ENCODE data around the gene SVEP1. TPM values are rescaled to one million over a fixed set of nuclear protein-coding genes. Genes with fewer than 3 reads are reported as not detected.
A peak's percentile ranks its signal among the peaks of the same experiment; 100 is the strongest.

The SVEP1 gene
- total RNA-seq, 1 donor from 2014 or later, result 0.56 TPM

DNA sequence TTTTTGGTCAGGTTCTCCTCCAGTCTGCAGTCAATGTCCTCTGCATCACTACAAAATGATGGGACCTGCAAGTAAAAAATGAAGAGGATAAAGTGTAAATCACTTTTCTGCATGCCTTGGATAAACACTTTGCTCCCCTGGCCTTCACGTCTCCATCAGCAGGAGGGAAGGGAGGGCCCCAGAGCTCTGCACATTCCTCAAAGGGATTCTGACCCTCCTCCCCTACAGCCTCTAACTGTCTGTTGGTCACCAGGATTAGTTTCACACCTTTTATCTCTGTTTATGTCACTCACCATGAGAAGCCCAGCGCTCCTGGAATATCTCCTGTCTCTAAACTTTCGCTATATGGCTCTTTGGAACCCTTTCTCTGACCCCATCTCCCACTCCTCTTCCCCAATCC is 103.3 kb downstream of the SVEP1 start:
- H3K79me2 ChIP-seq (ENCODE audit: low read depth), result no peaks in the 10 kb centered on the region
- H3K36me3 ChIP-seq, result no peaks in the 10 kb centered on the region
- H3K4me3 Mint-ChIP-seq, result no peak overlapping the region
- H3K36me3 Mint-ChIP-seq, result no peaks in the 10 kb centered on the region
- no peak overlapping the region for H3K4me3 ChIP-seq
- H3K9me3 Mint-ChIP-seq, result no peaks in the 10 kb centered on the region
- TF ChIP-seq EZH2 (IDR thresholded peaks at IDR 0.05), result no peak
- no peak for TF ChIP-seq EZH2phosphoT487 (IDR thresholded peaks at IDR 0.05)
- TF ChIP-seq, protein P1, sequence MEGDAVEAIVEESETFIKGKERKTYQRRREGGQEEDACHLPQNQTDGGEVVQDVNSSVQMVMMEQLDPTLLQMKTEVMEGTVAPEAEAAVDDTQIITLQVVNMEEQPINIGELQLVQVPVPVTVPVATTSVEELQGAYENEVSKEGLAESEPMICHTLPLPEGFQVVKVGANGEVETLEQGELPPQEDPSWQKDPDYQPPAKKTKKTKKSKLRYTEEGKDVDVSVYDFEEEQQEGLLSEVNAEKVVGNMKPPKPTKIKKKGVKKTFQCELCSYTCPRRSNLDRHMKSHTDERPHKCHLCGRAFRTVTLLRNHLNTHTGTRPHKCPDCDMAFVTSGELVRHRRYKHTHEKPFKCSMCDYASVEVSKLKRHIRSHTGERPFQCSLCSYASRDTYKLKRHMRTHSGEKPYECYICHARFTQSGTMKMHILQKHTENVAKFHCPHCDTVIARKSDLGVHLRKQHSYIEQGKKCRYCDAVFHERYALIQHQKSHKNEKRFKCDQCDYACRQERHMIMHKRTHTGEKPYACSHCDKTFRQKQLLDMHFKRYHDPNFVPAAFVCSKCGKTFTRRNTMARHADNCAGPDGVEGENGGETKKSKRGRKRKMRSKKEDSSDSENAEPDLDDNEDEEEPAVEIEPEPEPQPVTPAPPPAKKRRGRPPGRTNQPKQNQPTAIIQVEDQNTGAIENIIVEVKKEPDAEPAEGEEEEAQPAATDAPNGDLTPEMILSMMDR (IDR thresholded peaks at IDR 0.05), result no peak
- no peak overlapping the region for H3K27ac ChIP-seq
- no peaks in the 10 kb centered on the region for H3K4me1 Mint-ChIP-seq
- peaks cover 9% of the 10 kb centered on the region for H3K4me1 ChIP-seq
- H2AFZ ChIP-seq (replicated peaks), result no peak overlapping the region
- no peak overlapping the region for H3K4me2 ChIP-seq
- no peaks in the 10 kb centered on the region for H3K27me3 Mint-ChIP-seq (ENCODE audit: insufficient read depth, low read depth)
- H3K27ac Mint-ChIP-seq, result no peak overlapping the region
- H3K27me3 ChIP-seq, result no peaks in the 10 kb centered on the region
- no peak overlapping the region for H3K9ac ChIP-seq
- no peaks in the 10 kb centered on the region for H4K20me1 ChIP-seq (ENCODE audit: low read depth)
- no peaks in the 10 kb centered on the region for H3K9me3 ChIP-seq (ENCODE audit: low read depth)
- DNase-seq (ENCODE audit: low spot score), result peak; percentile 41
- no peaks in the 10 kb centered on the region for H3F3A ChIP-seq (ENCODE audit: low read depth)

DNA sequence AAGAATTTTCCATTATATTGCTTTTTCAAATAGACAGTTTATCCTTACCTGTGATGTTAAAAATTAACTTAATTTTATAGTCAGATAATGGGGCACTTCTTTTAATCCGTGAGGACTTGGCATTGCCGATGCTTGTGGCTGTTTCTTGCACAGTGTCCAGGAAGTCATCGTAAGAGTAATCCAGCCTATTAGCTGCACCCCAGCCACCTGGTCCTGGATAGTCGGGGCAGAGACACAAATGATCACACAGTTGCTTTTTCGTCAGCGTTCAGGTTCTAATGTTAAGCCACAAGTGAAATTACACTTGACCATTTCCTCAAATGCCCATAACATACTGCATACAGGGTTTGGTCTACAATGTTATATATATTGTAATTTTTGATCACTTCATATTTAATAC is 107.4 kb downstream of the SVEP1 start:
- Histone ChIP-seq H3K36me3 (no peaks in the 10 kb centered on the region), H3K27ac (no peak overlapping the region), H3K79me2 (ENCODE audit: low read depth) (no peaks in the 10 kb centered on the region), H4K20me1 (ENCODE audit: low read depth) (no peaks in the 10 kb centered on the region), H3K4me1 (peaks cover 9% of the 10 kb centered on the region), H2AFZ (replicated peaks) (no peak overlapping the region), H3F3A (ENCODE audit: low read depth) (no peaks in the 10 kb centered on the region), H3K4me2 (no peak overlapping the region), H3K9me3 (ENCODE audit: low read depth) (no peaks in the 10 kb centered on the region), H3K9ac (no peak overlapping the region), H3K4me3 (no peak overlapping the region), H3K27me3 (no peaks in the 10 kb centered on the region)
- no peak overlapping the region for H3K27ac Mint-ChIP-seq
- no peak overlapping the region for H3K4me3 Mint-ChIP-seq
- H3K9me3 Mint-ChIP-seq, result no peaks in the 10 kb centered on the region
- no peaks in the 10 kb centered on the region for H3K4me1 Mint-ChIP-seq
- TF ChIP-seq, protein P1 (IDR thresholded peaks at IDR 0.05), result no peak
- TF ChIP-seq EZH2 (IDR thresholded peaks at IDR 0.05) (no peak), EZH2phosphoT487 (IDR thresholded peaks at IDR 0.05) (no peak)
- DNase-seq (ENCODE audit: low spot score), result no peak
- no peaks in the 10 kb centered on the region for H3K36me3 Mint-ChIP-seq
- H3K27me3 Mint-ChIP-seq (ENCODE audit: insufficient read depth, low read depth), result no peaks in the 10 kb centered on the region

DNA sequence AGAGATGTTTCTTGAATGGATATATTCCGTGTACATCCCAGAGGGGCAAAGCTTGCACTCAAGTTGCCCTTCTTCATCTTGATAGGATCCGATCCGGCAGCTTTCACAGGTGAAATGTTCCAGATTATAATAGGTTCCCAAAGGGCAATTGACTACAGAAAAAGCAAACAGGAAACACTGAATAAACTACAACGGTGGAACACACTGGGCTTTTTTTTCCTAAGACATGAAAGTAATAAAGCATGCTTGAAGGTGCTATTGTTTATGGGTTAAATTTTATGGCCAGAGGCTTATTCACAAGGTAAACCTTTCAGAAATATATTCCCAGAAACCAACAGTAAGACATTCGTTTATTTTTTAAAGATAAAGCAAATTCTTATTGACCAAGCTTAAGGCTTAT is 110.6 kb downstream of the SVEP1 start:
- Mint-ChIP-seq H3K36me3 (no peaks in the 10 kb centered on the region), H3K9me3 (no peaks in the 10 kb centered on the region), H3K27me3 (ENCODE audit: insufficient read depth, low read depth) (no peaks in the 10 kb centered on the region), H3K27ac (no peak overlapping the region), H3K4me3 (no peak overlapping the region), H3K4me1 (no peaks in the 10 kb centered on the region)
- Histone ChIP-seq H3K9ac (no peak overlapping the region), H3K4me1 (no peaks in the 10 kb centered on the region), H3K79me2 (ENCODE audit: low read depth) (no peaks in the 10 kb centered on the region), H3K4me2 (no peak overlapping the region), H3F3A (ENCODE audit: low read depth) (no peaks in the 10 kb centered on the region), H4K20me1 (ENCODE audit: low read depth) (no peaks in the 10 kb centered on the region), H2AFZ (replicated peaks) (no peak overlapping the region), H3K4me3 (no peak overlapping the region), H3K9me3 (ENCODE audit: low read depth) (no peaks in the 10 kb centered on the region), H3K27me3 (no peaks in the 10 kb centered on the region), H3K36me3 (no peaks in the 10 kb centered on the region), H3K27ac (no peak overlapping the region)
- DNase-seq (ENCODE audit: low spot score), result no peak
- TF ChIP-seq EZH2phosphoT487 (IDR thresholded peaks at IDR 0.05), result no peak
- TF ChIP-seq EZH2 (IDR thresholded peaks at IDR 0.05), result no peak
- TF ChIP-seq, protein P1 (IDR thresholded peaks at IDR 0.05), result no peak

Data from neural progenitor cell (in vitro differentiated cells).